Measurements from ENCODE around the gene FGF14.

Gene FGF14

GRCh38 chr13:102090532-102090931 is 311.3 kb downstream of the FGF14 start:
- no peaks in the 10 kb centered on the region for H3K27me3 ChIP-seq (ENCODE audit: control insufficient read depth, low read length)
- TF ChIP-seq, protein P1, sequence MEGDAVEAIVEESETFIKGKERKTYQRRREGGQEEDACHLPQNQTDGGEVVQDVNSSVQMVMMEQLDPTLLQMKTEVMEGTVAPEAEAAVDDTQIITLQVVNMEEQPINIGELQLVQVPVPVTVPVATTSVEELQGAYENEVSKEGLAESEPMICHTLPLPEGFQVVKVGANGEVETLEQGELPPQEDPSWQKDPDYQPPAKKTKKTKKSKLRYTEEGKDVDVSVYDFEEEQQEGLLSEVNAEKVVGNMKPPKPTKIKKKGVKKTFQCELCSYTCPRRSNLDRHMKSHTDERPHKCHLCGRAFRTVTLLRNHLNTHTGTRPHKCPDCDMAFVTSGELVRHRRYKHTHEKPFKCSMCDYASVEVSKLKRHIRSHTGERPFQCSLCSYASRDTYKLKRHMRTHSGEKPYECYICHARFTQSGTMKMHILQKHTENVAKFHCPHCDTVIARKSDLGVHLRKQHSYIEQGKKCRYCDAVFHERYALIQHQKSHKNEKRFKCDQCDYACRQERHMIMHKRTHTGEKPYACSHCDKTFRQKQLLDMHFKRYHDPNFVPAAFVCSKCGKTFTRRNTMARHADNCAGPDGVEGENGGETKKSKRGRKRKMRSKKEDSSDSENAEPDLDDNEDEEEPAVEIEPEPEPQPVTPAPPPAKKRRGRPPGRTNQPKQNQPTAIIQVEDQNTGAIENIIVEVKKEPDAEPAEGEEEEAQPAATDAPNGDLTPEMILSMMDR (IDR thresholded peaks at IDR 0.05; ENCODE audit: low read depth, low read length, poor library complexity, severe bottlenecking) = no peak
- no peak for TF ChIP-seq EZH2phosphoT487 (IDR thresholded peaks at IDR 0.05; ENCODE audit: borderline replicate concordance, low read length)
- H3K4me1 ChIP-seq (ENCODE audit: control insufficient read depth, low read length) = no peaks in the 10 kb centered on the region
- no peaks in the 10 kb centered on the region for H3F3A ChIP-seq (ENCODE audit: control insufficient read depth, insufficient read depth)
- no peaks in the 10 kb centered on the region for H3K9me2 ChIP-seq (replicated peaks; ENCODE audit: control insufficient read depth, low read length)
- H3K9me3 ChIP-seq (ENCODE audit: control insufficient read depth, insufficient read depth, low read length) = no peaks in the 10 kb centered on the region
- no peak overlapping the region for H3K4me3 ChIP-seq (ENCODE audit: low read length)
- no peak overlapping the region for H3K4me2 ChIP-seq (ENCODE audit: low read length)
- no peaks in the 10 kb centered on the region for H3K36me3 ChIP-seq (ENCODE audit: control insufficient read depth, low read length)
- no peak overlapping the region for H3K27ac ChIP-seq (ENCODE audit: low read depth, low read length)
- no peaks in the 10 kb centered on the region for H4K20me1 ChIP-seq (ENCODE audit: control insufficient read depth, insufficient read depth, low read depth, low read length)
- no peaks in the 10 kb centered on the region for H3K79me2 ChIP-seq (ENCODE audit: control insufficient read depth, low read length)

DNA sequence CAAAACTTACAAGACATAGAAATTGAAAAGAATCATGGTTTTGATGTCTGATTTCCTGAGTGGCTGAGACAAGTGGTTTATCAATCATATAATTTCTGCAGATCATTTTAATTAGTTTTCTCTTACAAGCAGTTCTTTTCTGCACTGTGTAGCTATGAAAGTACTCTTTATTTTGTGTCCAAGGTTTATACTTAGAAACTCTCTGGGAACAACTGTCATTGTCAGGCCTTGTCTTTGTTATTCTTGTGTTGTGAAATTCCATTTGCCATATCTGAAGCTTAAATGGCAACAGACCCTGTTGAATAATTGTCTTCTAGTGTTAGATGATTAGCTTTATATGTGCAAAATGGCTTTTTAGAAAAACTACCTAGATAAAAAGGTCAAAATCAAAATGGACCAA is 312.1 kb downstream of the FGF14 start:
- Histone ChIP-seq H3K36me3 (ENCODE audit: control insufficient read depth, low read length) (no peaks in the 10 kb centered on the region), H3K9me2 (replicated peaks; ENCODE audit: control insufficient read depth, low read length) (no peaks in the 10 kb centered on the region), H3K79me2 (ENCODE audit: control insufficient read depth, low read length) (no peaks in the 10 kb centered on the region), H4K20me1 (ENCODE audit: control insufficient read depth, insufficient read depth, low read depth, low read length) (no peaks in the 10 kb centered on the region), H3K4me3 (ENCODE audit: low read length) (no peak overlapping the region), H3K27me3 (ENCODE audit: control insufficient read depth, low read length) (no peaks in the 10 kb centered on the region), H3K27ac (ENCODE audit: low read depth, low read length) (no peak overlapping the region), H3K4me1 (ENCODE audit: control insufficient read depth, low read length) (no peaks in the 10 kb centered on the region), H3K9me3 (ENCODE audit: control insufficient read depth, insufficient read depth, low read length) (no peaks in the 10 kb centered on the region), H3K4me2 (ENCODE audit: low read length) (no peak overlapping the region), H3F3A (ENCODE audit: control insufficient read depth, insufficient read depth) (no peaks in the 10 kb centered on the region)
- TF ChIP-seq, protein P1 (IDR thresholded peaks at IDR 0.05; ENCODE audit: low read depth, low read length, poor library complexity, severe bottlenecking) = no peak
- TF ChIP-seq EZH2phosphoT487 (IDR thresholded peaks at IDR 0.05; ENCODE audit: borderline replicate concordance, low read length) = no peak

- no peaks in the 10 kb centered on the region for H3K27me3 ChIP-seq (ENCODE audit: control insufficient read depth, low read length)
- no peak overlapping the region for H3K27ac ChIP-seq (ENCODE audit: low read depth, low read length)
- no peaks in the 10 kb centered on the region for H3F3A ChIP-seq (ENCODE audit: control insufficient read depth, insufficient read depth)
- no peak overlapping the region for H3K4me3 ChIP-seq (ENCODE audit: low read length)
- no peaks in the 10 kb centered on the region for H3K9me3 ChIP-seq (ENCODE audit: control insufficient read depth, insufficient read depth, low read length)
- no peaks in the 10 kb centered on the region for H3K36me3 ChIP-seq (ENCODE audit: control insufficient read depth, low read length)
- H3K9me2 ChIP-seq (replicated peaks; ENCODE audit: control insufficient read depth, low read length) = no peaks in the 10 kb centered on the region
- H3K4me2 ChIP-seq (ENCODE audit: low read length) = no peak overlapping the region
- no peaks in the 10 kb centered on the region for H3K4me1 ChIP-seq (ENCODE audit: control insufficient read depth, low read length)
- TF ChIP-seq, protein P1 (IDR thresholded peaks at IDR 0.05; ENCODE audit: low read depth, low read length, poor library complexity, severe bottlenecking) = no peak
- TF ChIP-seq EZH2phosphoT487 (IDR thresholded peaks at IDR 0.05; ENCODE audit: borderline replicate concordance, low read length) = no peak
- no peaks in the 10 kb centered on the region for H3K79me2 ChIP-seq (ENCODE audit: control insufficient read depth, low read length)
- H4K20me1 ChIP-seq (ENCODE audit: control insufficient read depth, insufficient read depth, low read depth, low read length) = no peaks in the 10 kb centered on the region
Observed at GRCh38 chr13:102089177-102089576, 312.7 kb downstream of the FGF14 start.

DNA sequence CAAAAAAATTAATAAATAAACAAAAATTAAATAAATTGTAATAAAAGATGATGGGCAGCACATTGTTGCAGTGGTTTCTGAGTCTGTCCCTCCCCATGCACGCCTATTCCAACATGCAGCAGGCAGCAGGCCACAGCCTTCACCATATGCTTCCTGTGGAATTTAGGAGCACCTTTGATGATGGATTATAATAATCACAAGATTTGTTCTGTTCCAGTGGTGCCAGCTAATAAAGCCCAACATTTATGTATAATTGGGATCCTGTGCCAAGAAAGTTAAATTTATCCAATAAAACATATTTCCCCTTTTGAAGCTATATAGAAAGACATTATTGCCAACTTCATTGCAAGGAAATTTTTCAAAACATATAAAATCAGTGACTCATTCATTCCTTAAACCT is 328.6 kb downstream of the FGF14 start:
- no peaks in the 10 kb centered on the region for H4K20me1 ChIP-seq (ENCODE audit: control insufficient read depth, insufficient read depth, low read depth, low read length)
- H3K27ac ChIP-seq (ENCODE audit: low read depth, low read length) = no peak overlapping the region
- TF ChIP-seq, protein P1 (IDR thresholded peaks at IDR 0.05; ENCODE audit: low read depth, low read length, poor library complexity, severe bottlenecking) = no peak
- no peak for TF ChIP-seq EZH2phosphoT487 (IDR thresholded peaks at IDR 0.05; ENCODE audit: borderline replicate concordance, low read length)
- no peaks in the 10 kb centered on the region for H3K9me3 ChIP-seq (ENCODE audit: control insufficient read depth, insufficient read depth, low read length)
- H3F3A ChIP-seq (ENCODE audit: control insufficient read depth, insufficient read depth) = no peaks in the 10 kb centered on the region
- H3K4me2 ChIP-seq (ENCODE audit: low read length) = no peak overlapping the region
- H3K4me1 ChIP-seq (ENCODE audit: control insufficient read depth, low read length) = no peaks in the 10 kb centered on the region
- no peaks in the 10 kb centered on the region for H3K36me3 ChIP-seq (ENCODE audit: control insufficient read depth, low read length)
- no peak overlapping the region for H3K4me3 ChIP-seq (ENCODE audit: low read length)
- H3K9me2 ChIP-seq (replicated peaks; ENCODE audit: control insufficient read depth, low read length) = no peaks in the 10 kb centered on the region
- H3K79me2 ChIP-seq (ENCODE audit: control insufficient read depth, low read length) = no peaks in the 10 kb centered on the region
- H3K27me3 ChIP-seq (ENCODE audit: control insufficient read depth, low read length) = no peaks in the 10 kb centered on the region

All from DOHH2 (cell line).